Vagina (tissue), 2 donors: ENCODE data around the gene JAKMIP1.

ENCODE experiments used
- CTCF ChIP-seq, 3 experiments: fragments of 450-650 bp in 2 of 3; fragments of 200-600 bp in 1 of 3; sonication (generic) in 1 of 3; IDR thresholded peaks; one replicate each; pipeline ENCODE4 v1.5.1; 2017 to 2019; ENCODE audit warnings: antibody characterized with exemption in 3 of 3, mild to moderate bottlenecking in 2 of 3, moderate library complexity in 2 of 3
- POLR2A ChIP-seq, 2 donors: fragments of 450-650 bp; IDR thresholded peaks; one replicate each; pipeline ENCODE4 v1.6.1; 2017; ENCODE audit warnings: antibody characterized with exemption in 2 of 2, mild to moderate bottlenecking in 2 of 2, moderate library complexity in 2 of 2

DNA sequence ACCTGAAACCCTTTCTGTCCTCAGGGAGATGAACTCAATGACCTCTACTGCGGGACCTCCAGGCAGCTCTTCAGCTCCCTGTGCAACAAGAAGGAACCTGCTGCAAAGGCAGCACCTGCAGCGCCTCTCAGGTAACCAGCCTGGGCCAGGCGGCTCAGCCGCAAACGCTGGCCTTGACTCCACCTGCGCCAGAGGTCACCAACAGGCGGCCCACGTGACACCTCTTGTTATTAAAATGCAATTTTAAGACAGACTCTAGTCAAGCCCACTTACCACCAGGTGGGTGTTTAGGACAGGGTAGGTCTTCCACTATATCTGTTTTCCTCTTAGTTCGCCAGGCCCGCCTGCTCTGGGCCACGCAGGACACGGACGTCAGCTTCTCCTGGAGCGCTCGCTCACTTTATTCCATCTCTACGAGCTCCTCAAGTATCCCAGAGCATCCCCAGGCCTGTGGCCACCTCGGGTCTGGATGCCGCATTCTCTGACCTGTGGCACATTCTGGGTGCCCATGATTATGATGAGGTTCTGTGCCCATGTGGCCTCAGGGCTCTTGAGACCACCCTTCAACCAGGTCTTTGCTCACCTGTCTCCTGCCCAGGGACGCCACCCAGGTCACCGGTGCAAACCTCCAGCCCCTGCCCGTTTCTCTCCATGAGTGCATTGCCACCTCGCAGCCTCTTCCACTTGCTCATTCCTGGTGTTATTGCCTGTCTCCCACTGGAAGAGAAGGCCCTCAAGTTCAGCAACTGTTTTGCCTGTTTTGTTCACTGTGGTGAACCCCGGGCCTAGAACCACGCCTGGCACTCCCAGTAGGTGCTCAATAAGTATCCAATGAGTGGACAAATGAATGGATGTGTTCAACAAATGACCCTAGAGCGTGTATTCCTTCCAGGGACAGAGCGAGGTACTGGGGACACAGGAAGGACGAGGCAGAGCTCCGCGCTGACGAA, 32.8 kb upstream of the JAKMIP1 start:
- TF ChIP-seq POLR2A (IDR thresholded peaks at IDR 0.05) = no peak
- TF ChIP-seq CTCF (IDR thresholded peaks at IDR 0.05) = no peak
